ENCODE results near the gene MGMT.

Gene MGMT

DNA sequence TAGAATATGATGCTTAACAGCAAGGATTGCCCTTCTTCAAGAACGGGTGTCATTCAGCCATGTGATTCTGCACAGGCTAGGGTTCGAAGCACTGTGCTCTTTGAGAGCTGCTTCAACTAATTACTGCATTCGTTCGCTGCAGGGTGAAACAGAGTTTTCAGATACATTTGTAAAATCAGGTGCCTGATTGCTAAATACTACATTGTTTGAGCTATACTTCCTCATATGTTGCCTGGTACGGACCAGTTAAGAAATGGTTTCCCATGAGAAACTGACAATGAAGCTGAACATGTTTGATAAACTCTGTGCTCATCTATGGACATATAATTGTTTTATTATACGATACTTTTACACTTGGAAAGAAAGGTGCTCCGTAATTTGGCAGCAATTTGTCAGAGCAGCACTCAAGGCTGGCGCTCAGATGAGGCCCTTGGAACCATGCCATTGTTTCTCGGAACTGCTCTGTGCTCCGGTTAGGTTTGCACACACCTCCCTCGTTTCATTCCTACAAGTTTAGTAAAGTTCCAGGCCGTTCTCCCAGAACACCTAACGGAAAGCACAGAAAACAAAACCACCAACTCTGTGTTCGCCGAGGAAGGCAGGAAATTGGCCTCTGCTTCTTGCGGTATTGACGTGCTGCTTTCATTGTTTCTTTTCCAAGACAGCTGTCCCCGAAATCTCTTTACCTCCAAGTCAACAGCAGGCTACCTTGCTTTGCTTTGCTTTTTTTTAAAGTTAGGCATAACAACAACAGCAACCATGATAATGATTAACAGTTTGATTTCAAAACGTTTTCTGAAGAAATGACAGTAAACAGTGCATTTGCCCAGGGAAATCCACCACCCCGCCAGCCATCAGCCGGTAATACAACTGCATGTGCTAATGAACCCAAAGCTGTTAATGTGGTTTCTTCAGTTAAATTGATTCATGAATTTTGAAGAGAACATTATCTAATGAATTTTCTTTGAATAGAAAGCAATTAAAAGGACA, 290.2 kb downstream of the MGMT start:
- TF ChIP-seq EZH2 (IDR thresholded peaks at IDR 0.05; ENCODE audit: borderline replicate concordance, low read length) = no peak
- TF ChIP-seq, protein P1, sequence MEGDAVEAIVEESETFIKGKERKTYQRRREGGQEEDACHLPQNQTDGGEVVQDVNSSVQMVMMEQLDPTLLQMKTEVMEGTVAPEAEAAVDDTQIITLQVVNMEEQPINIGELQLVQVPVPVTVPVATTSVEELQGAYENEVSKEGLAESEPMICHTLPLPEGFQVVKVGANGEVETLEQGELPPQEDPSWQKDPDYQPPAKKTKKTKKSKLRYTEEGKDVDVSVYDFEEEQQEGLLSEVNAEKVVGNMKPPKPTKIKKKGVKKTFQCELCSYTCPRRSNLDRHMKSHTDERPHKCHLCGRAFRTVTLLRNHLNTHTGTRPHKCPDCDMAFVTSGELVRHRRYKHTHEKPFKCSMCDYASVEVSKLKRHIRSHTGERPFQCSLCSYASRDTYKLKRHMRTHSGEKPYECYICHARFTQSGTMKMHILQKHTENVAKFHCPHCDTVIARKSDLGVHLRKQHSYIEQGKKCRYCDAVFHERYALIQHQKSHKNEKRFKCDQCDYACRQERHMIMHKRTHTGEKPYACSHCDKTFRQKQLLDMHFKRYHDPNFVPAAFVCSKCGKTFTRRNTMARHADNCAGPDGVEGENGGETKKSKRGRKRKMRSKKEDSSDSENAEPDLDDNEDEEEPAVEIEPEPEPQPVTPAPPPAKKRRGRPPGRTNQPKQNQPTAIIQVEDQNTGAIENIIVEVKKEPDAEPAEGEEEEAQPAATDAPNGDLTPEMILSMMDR (IDR thresholded peaks at IDR 0.05; ENCODE audit: low read length) = no peak

DNA sequence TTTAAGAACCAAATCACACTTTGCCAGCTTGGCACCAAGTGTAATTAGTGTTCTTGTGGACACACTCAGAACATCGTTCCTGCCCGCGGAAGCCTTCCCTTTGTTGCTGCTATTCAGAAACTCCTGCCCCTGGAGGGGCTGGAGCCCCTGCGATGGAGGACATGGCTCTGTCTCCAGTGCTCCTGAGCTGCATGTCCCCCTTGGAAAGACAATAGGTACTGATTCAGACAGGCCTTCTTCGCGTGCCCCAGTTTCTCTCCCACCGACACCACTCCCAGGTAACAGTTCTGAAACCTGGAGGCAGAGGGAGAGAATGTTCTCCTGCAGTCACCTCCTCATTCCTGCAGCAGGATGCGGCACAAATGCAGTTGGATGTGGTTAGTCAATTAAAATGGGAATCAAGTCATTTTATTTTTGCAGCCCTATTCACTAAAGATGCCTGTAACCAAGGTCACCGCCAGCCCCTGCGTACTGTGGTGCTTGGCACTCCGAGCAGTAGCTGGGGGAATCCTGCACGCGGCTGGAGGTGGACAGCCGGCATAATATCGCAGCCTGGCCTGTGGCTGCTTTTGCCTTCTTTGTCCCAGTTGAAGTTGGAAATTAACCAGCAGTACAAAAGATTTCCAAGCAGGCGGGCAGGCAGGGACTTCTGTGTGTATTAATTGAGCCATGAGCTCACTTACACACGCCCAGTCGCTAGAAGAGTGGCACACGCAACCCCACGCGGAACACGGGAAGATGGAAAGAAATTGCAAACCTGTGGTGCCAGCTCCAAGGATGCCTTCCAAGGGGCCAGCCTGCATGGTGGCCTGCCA, 291.4 kb downstream of the MGMT start:
- peaks cover 5% of the 10 kb centered on the region; the same call in 1 of the 2 replicates for H3K36me3 ChIP-seq (ENCODE audit: insufficient read depth, low read length)
- H3K9me3 ChIP-seq (ENCODE audit: low read length) = no peaks in the 10 kb centered on the region
- no peaks in the 10 kb centered on the region for H3K4me1 ChIP-seq (ENCODE audit: insufficient read depth, low read length, severe bottlenecking)
- H4K20me1 ChIP-seq (ENCODE audit: insufficient read depth, low read length) = no peaks in the 10 kb centered on the region
- TF ChIP-seq, protein P1 (IDR thresholded peaks at IDR 0.05; ENCODE audit: low read length) = no peak
- no peak for TF ChIP-seq EZH2 (IDR thresholded peaks at IDR 0.05; ENCODE audit: borderline replicate concordance, low read length)
- no peaks in the 10 kb centered on the region for H3F3A ChIP-seq (ENCODE audit: insufficient read depth, low read length)
- H3K4me2 ChIP-seq (ENCODE audit: low read length) = no peak overlapping the region
- H3K27ac ChIP-seq (ENCODE audit: low read depth, low read length, poor library complexity, severe bottlenecking) = no peak overlapping the region
- no peak overlapping the region for H3K9ac ChIP-seq (ENCODE audit: low read length)
- H3K79me2 ChIP-seq (ENCODE audit: insufficient read depth, low read length) = no peaks in the 10 kb centered on the region
- no peak overlapping the region for H2AFZ ChIP-seq (ENCODE audit: low read length)
- H3K9me2 ChIP-seq (ENCODE audit: low read depth, low read length) = no peaks in the 10 kb centered on the region
- H3K27me3 ChIP-seq (ENCODE audit: insufficient read depth, low read length) = no peaks in the 10 kb centered on the region
- H3K4me3 ChIP-seq (ENCODE audit: low read depth, low read length, poor library complexity, severe bottlenecking) = no peak overlapping the region

More for the DNA sequence above, 290.2 kb downstream of the MGMT start:
- Histone ChIP-seq H3F3A (ENCODE audit: insufficient read depth, low read length) (no peaks in the 10 kb centered on the region), H3K9ac (ENCODE audit: low read length) (no peak overlapping the region), H3K79me2 (ENCODE audit: insufficient read depth, low read length) (no peaks in the 10 kb centered on the region), H2AFZ (ENCODE audit: low read length) (no peak overlapping the region), H3K36me3 (ENCODE audit: insufficient read depth, low read length) (peaks cover 5% of the 10 kb centered on the region; the same call in 1 of the 2 replicates), H3K9me2 (ENCODE audit: low read depth, low read length) (no peaks in the 10 kb centered on the region), H3K4me3 (ENCODE audit: low read depth, low read length, poor library complexity, severe bottlenecking) (no peak overlapping the region), H3K27me3 (ENCODE audit: insufficient read depth, low read length) (no peaks in the 10 kb centered on the region), H3K9me3 (ENCODE audit: low read length) (no peaks in the 10 kb centered on the region), H3K4me1 (ENCODE audit: insufficient read depth, low read length, severe bottlenecking) (no peaks in the 10 kb centered on the region), H4K20me1 (ENCODE audit: insufficient read depth, low read length) (no peaks in the 10 kb centered on the region), H3K27ac (ENCODE audit: low read depth, low read length, poor library complexity, severe bottlenecking) (no peak overlapping the region), H3K4me2 (ENCODE audit: low read length) (no peak overlapping the region)

DNA sequence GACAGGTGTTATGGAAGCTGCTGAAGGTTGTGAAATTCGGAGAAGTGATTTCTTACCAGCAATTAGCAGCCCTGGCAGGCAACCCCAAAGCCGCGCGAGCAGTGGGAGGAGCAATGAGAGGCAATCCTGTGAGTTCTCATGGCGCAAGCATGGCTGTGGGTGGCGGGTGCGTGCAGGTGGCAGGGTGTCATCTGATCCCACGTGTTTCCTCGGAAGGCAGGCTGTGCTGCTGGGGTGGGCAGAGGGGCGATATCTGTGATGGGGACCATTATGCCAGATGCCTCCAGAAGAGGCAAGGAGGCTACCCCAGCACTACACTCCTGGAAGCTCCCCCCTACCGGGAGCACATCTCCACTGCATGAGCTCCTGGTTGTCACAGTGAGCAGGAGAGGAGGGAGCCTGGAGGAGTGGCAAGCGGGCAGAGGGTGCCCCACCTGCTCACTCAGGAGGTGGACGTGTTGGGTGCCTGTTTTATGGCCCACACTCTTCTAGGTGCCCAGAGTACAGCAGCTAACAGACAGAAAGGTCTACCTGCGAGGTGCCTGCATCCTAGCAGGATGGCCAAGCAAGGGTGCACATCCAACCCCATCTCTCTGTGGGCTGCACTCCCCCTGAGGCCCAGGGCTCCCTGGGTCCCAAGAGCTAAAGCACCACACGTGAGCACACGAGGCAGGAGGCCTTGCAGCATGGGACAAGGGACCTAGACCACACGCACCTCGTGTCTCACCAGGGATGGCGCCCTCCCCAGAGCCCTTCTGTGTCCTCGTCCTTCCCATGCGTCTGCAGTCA, 292.4 kb downstream of the MGMT start:
- no peak overlapping the region for H3K9ac ChIP-seq (ENCODE audit: low read length)
- H4K20me1 ChIP-seq (ENCODE audit: insufficient read depth, low read length) = no peaks in the 10 kb centered on the region
- H3K36me3 ChIP-seq (ENCODE audit: insufficient read depth, low read length) = peaks cover 5% of the 10 kb centered on the region; the same call in 1 of the 2 replicates
- no peaks in the 10 kb centered on the region for H3K4me1 ChIP-seq (ENCODE audit: insufficient read depth, low read length, severe bottlenecking)
- no peaks in the 10 kb centered on the region for H3K9me3 ChIP-seq (ENCODE audit: low read length)
- H3F3A ChIP-seq (ENCODE audit: insufficient read depth, low read length) = no peaks in the 10 kb centered on the region
- no peak overlapping the region for H3K4me2 ChIP-seq (ENCODE audit: low read length)
- TF ChIP-seq, protein P1 (IDR thresholded peaks at IDR 0.05; ENCODE audit: low read length) = no peak
- TF ChIP-seq EZH2 (IDR thresholded peaks at IDR 0.05; ENCODE audit: borderline replicate concordance, low read length) = no peak
- H3K9me2 ChIP-seq (ENCODE audit: low read depth, low read length) = no peaks in the 10 kb centered on the region
- no peak overlapping the region for H3K4me3 ChIP-seq (ENCODE audit: low read depth, low read length, poor library complexity, severe bottlenecking)
- no peaks in the 10 kb centered on the region for H3K79me2 ChIP-seq (ENCODE audit: insufficient read depth, low read length)
- no peak overlapping the region for H2AFZ ChIP-seq (ENCODE audit: low read length)
- no peaks in the 10 kb centered on the region for H3K27me3 ChIP-seq (ENCODE audit: insufficient read depth, low read length)
- no peak overlapping the region for H3K27ac ChIP-seq (ENCODE audit: low read depth, low read length, poor library complexity, severe bottlenecking)

Measured in OCI-LY1 (cell line).